Gastroesophageal sphincter (tissue), 4 donors: ENCODE results near the gene DNAH10. TPM values are rescaled to one million over a fixed set of nuclear protein-coding genes. Genes with fewer than 3 reads are reported as not detected.

Experiments
- ATAC-seq: fragments of 150-250 bp; one replicate; pipeline ENCODE4 v1.9.1; 2016; ENCODE audit warnings: mild to moderate bottlenecking, moderate library complexity
- H3K27ac ChIP-seq, 4 donors: fragments of 200-600 bp; sonication (generic) in 3 of 4; 1 replicate in 3 of 4; 2 replicates in 1 of 4; pipeline ENCODE4 v1.5.1; 2016 to 2019
- H3K27me3 ChIP-seq: fragments of 200-600 bp; sonication (generic); one replicate; pipeline ENCODE4 v1.5.1; 2019
- H3K36me3 ChIP-seq, 2 donors: fragments of 200-600 bp; sonication (generic); one replicate each; pipeline ENCODE4 v1.5.1; 2019; ENCODE audit warnings: control low read depth in 1 of 2
- H3K4me1 ChIP-seq, 3 donors: fragments of 200-600 bp; sonication (generic); 1 replicate in 2 of 3; 2 replicates in 1 of 3; pipeline ENCODE4 v1.5.1; 2016 to 2019; ENCODE audit warnings: control low read depth in 2 of 3
- H3K4me3 ChIP-seq, 2 donors: fragments of 200-600 bp; sonication (generic); one replicate each; pipeline ENCODE4 v1.5.1; 2019; ENCODE audit warnings: mild to moderate bottlenecking in 1 of 2, moderate library complexity in 1 of 2
- H3K9me3 ChIP-seq, 3 donors: fragments of 200-600 bp; sonication (generic); one replicate each; pipeline ENCODE4 v1.5.1; 2017 to 2019; ENCODE audit warnings: control low read depth in 2 of 3
- EP300 ChIP-seq: sonication (generic); formaldehyde crosslinking; IDR thresholded peaks from one replicate; pipeline ENCODE4 v1.6.1; 2017; ENCODE audit warnings: antibody characterized with exemption, mild to moderate bottlenecking
- POLR2A ChIP-seq, 2 donors: fragments of 450-650 bp; IDR thresholded peaks; one replicate each; pipeline ENCODE4 v1.6.1; 2017; ENCODE audit warnings: antibody characterized with exemption in 2 of 2, mild to moderate bottlenecking in 2 of 2, moderate library complexity in 1 of 2
- POLR2AphosphoS5 ChIP-seq: sonication (generic); formaldehyde crosslinking; IDR thresholded peaks from one replicate; pipeline ENCODE4 v1.6.1; 2017; ENCODE audit warnings: antibody characterized with exemption
- WGBS, 2 donors: methylation state at CpG; one replicate each; pipeline ENCODE4 v1.1.5; 2018; ENCODE audit warnings: low coverage in 1 of 2; 5-methylcytosine and 5-hydroxymethylcytosine counted together
- total RNA-seq, 4 donors: library from RNA; depleted of rRNA; stranded (reverse); fragments of >200 nt; gene quantifications; one replicate each; pipeline ENCODE4 v1.1.0, GENCODE V29; 2016
- TF ChIP-seq, protein P1 (sequence below), 4 experiments: fragments of 200-600 bp in 2 of 4; fragments of 450-650 bp in 2 of 4; sonication (generic) in 1 of 4; IDR thresholded peaks; one replicate each; pipeline ENCODE4 v1.5.1; 2017 to 2019; ENCODE audit warnings: antibody characterized with exemption in 4 of 4, mild to moderate bottlenecking in 2 of 4, moderate library complexity in 2 of 4

DNAH10 gene
- total RNA-seq, 4 donors from 2014 or later, result not detected

DNA sequence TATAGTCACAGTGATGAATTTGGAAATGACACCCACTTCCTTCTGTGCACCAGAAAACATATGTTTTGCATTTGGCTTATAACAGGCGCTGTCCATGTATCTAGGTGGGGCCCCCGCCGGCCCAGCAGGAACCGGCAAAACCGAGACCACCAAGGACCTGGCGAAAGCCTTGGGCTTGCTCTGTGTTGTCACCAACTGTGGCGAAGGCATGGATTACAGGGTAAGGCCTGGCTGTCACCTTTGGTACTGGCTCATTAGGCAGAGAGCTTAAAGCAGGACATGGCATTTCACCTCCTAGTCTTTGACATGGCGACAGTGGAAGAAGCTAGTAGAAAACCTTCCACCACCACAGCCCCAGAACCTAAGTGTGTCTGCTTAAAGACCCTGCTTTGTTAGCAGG, 85.8 kb downstream of the DNAH10 start:
- H3K4me1 ChIP-seq, result no peaks in the 10 kb centered on the region
- H3K9me3 ChIP-seq, result no peaks in the 10 kb centered on the region
- WGBS, 2 donors, result 92% methylated on average over 7 of the region's 8 CpGs; no CpG with 5 or more reads in 1 of the 2 donors
- H3K4me3 ChIP-seq, result no peak overlapping the region
- no peak for TF ChIP-seq EP300
- TF ChIP-seq POLR2A (IDR thresholded peaks at IDR 0.05), result no peak
- TF ChIP-seq, protein P1, sequence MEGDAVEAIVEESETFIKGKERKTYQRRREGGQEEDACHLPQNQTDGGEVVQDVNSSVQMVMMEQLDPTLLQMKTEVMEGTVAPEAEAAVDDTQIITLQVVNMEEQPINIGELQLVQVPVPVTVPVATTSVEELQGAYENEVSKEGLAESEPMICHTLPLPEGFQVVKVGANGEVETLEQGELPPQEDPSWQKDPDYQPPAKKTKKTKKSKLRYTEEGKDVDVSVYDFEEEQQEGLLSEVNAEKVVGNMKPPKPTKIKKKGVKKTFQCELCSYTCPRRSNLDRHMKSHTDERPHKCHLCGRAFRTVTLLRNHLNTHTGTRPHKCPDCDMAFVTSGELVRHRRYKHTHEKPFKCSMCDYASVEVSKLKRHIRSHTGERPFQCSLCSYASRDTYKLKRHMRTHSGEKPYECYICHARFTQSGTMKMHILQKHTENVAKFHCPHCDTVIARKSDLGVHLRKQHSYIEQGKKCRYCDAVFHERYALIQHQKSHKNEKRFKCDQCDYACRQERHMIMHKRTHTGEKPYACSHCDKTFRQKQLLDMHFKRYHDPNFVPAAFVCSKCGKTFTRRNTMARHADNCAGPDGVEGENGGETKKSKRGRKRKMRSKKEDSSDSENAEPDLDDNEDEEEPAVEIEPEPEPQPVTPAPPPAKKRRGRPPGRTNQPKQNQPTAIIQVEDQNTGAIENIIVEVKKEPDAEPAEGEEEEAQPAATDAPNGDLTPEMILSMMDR (IDR thresholded peaks at IDR 0.05), result no peak
- no peak overlapping the region for H3K27ac ChIP-seq
- H3K36me3 ChIP-seq, result no peaks in the 10 kb centered on the region
- ATAC-seq, result no peak
- peaks cover 13% of the 10 kb centered on the region for H3K27me3 ChIP-seq

DNA sequence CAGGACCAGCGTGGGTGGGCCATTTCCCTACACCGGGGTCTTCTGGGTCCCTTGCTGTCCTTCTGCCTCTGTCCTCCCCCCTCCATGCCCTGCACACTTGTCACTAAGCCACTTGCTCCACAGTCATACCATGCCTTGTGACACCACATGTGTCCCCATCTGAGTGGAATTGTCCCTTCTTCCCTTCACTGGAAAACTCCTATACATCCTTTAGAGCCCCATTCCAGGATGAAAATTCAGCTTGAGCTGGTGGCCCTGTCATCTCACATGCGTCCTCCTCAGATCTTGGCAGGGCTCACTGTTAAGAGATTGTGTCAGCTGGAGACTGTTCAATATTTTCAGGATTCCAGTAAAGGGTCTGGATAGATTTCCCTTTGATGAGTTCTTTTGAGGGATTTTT, 87.4 kb downstream of the DNAH10 start:
- Histone ChIP-seq H3K9me3 (no peaks in the 10 kb centered on the region), H3K27me3 (peaks cover 18% of the 10 kb centered on the region), H3K36me3 (no peaks in the 10 kb centered on the region), H3K4me3 (no peak overlapping the region), H3K4me1 (no peaks in the 10 kb centered on the region), H3K27ac (no peak overlapping the region)
- 47 to 84% methylated on average over 2 to 3 of the region's 3 CpGs for WGBS, 2 donors
- TF ChIP-seq, protein P1 (IDR thresholded peaks at IDR 0.05), result no peak
- no peak for TF ChIP-seq EP300
- TF ChIP-seq POLR2AphosphoS5, result no peak
- TF ChIP-seq POLR2A (IDR thresholded peaks at IDR 0.05), result no peak
- ATAC-seq, result no peak

DNA sequence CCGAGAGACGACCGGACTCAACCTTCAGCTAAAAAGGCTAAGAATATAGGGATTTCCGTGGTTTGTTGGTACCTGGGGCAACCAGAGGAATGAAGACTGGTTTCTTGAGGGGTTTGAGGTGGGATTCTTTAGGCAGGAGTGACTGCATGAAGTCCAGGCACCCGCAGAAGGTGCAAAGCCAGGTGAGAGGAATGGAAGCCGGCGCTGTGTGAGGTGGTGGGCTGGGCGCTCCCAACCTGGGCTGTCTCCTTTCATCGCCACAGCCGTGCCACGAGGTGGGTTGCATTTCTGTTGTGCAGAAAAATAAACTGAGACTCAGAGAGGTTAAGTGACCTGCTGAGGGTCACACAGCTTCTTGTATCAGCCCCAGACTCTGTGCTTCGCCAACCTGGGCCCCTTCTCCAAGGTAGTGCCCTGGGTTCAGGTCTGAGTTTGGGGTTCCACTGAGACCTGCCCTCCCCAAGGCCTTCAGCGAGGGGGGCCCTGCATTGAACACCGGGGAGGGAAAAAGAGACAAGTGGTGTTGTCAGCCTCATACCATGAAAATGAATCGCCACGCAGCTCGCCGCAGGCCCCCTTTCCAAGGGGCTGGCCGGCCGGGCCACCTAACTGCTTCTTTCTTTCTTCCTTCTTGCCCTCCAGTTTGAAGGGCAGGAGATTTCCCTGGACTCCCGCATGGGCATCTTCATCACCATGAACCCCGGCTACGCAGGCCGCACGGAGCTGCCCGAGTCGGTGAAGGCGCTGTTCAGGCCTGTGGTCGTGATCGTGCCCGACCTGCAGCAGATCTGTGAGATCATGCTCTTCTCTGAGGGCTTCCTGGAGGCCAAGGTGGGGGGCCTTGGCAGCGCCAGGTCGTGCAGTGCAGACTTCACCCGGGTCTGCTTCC, 88.4 kb downstream of the DNAH10 start:
- TF ChIP-seq POLR2A (IDR thresholded peaks at IDR 0.05), result no peak
- TF ChIP-seq EP300, result no peak
- TF ChIP-seq POLR2AphosphoS5, result no peak
- TF ChIP-seq, protein P1 (IDR thresholded peaks at IDR 0.05), result no peak
- H3K4me3 ChIP-seq, result no peak overlapping the region
- no peaks in the 10 kb centered on the region for H3K9me3 ChIP-seq
- ATAC-seq, result no peak
- no peaks in the 10 kb centered on the region for H3K36me3 ChIP-seq
- H3K27ac ChIP-seq, result no peak overlapping the region
- H3K4me1 ChIP-seq, result no peaks in the 10 kb centered on the region
- 87 to 100% methylated on average over 2 to 18 of the region's 34 CpGs for WGBS, 2 donors
- H3K27me3 ChIP-seq, result peaks cover 18% of the 10 kb centered on the region

DNA sequence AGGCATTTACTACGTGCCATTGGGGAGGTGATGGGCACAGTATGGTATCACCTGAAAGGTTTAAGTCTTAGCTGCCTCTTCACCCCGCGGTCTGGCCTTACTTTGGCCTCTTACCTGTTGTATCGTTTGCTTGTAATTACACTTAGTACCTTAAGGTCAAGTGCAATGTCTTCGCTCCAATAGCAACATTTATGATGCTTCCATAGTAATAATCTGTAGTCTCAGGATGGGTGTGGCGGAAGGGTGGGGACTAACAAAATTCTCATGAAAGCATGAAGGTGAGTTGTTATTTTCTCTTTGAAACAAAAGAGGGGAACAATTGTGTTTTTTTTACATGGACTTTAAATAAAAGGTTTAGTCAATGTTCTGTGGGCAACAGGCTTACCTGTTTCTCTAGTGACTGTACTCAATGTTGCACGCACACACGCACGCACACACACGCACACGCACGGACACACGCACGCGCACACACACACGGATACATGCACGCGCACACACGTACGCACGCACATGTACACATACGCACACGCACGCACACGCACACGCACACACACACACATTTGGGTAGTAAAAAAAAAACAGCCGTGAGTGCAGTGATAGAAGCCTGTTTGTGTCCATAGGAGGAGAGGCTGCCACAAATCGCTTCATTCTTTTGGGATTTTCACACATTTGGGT, 91.4 kb downstream of the DNAH10 start:
- TF ChIP-seq, protein P1 (IDR thresholded peaks at IDR 0.05), result no peak
- TF ChIP-seq POLR2AphosphoS5, result no peak
- no peak for TF ChIP-seq EP300
- no peak for TF ChIP-seq POLR2A (IDR thresholded peaks at IDR 0.05)
- no peaks in the 10 kb centered on the region for H3K4me1 ChIP-seq
- no peaks in the 10 kb centered on the region for H3K9me3 ChIP-seq
- no peak for ATAC-seq
- H3K27ac ChIP-seq, result no peak overlapping the region
- WGBS, 2 donors, result 89 to 92% methylated on average over 26 to 28 of the region's 28 CpGs
- H3K36me3 ChIP-seq, result no peaks in the 10 kb centered on the region
- H3K4me3 ChIP-seq, result no peak overlapping the region
- peaks cover 34% of the 10 kb centered on the region for H3K27me3 ChIP-seq
